HL-60 (cell line): ENCODE measurements around the gene SLC25A1.

Source experiments
- CTCF ChIP-seq: IDR thresholded peaks from one replicate; pipeline ENCODE4 v1.5.1; 2011; ENCODE audit warnings: low read length, control low read depth, inconsistent platforms; ENCODE audit not compliant: insufficient read depth
- GABPA ChIP-seq: IDR thresholded peaks from 2 replicates; pipeline ENCODE4 v1.6.1; 2012; ENCODE audit warnings: low read depth
- POLR2AphosphoS5 ChIP-seq: IDR thresholded peaks from 2 replicates; pipeline ENCODE4 v1.6.1; 2012; ENCODE audit warnings: low read depth
- REST ChIP-seq: IDR thresholded peaks from 2 replicates; pipeline ENCODE4 v1.6.1; 2012; ENCODE audit warnings: low read depth; ENCODE audit not compliant: insufficient replicate concordance
- SPI1 ChIP-seq: IDR thresholded peaks from 2 replicates; pipeline ENCODE4 v1.6.1; 2012; ENCODE audit warnings: low read depth, mild to moderate bottlenecking, borderline replicate concordance

- no peak for TF ChIP-seq CTCF
- no peak for TF ChIP-seq REST
- TF ChIP-seq GABPA = no peak
- TF ChIP-seq POLR2AphosphoS5 = no peak
- no peak for TF ChIP-seq SPI1
Observed at GRCh38 chr22:19127329-19128008, 51.1 kb downstream of the SLC25A1 start.
